ENCODE results near the gene CRHBP.

Gene CRHBP

GRCh38 chr5:77011498-77011897 is 58.7 kb downstream of the CRHBP start:
- no peak for DNase-seq (ENCODE audit: low read depth)
- TF ChIP-seq POLR2A (IDR thresholded peaks at IDR 0.05; ENCODE audit: extremely low read depth, insufficient read length), result no peak
- TF ChIP-seq MYC (IDR thresholded peaks at IDR 0.05; ENCODE audit: low read depth, low read length), result no peak
- TF ChIP-seq CTCF (IDR thresholded peaks at IDR 0.05; ENCODE audit: low read depth, low read length), result no peak
- TF ChIP-seq MAX (IDR thresholded peaks at IDR 0.05; ENCODE audit: low read depth, low read length), result no peak
- no peak overlapping the region for H3K4me3 ChIP-seq (ENCODE audit: low read depth, low read length)

- no peak for DNase-seq (ENCODE audit: low read depth)
- TF ChIP-seq MYC (IDR thresholded peaks at IDR 0.05; ENCODE audit: low read depth, low read length), result no peak
- H3K4me3 ChIP-seq (ENCODE audit: low read depth, low read length), result no peak overlapping the region
These were observed 59.8 kb downstream of the CRHBP start for GRCh38 chr5:77012601-77013000.

- H3K4me3 ChIP-seq (ENCODE audit: low read depth, low read length), result no peak overlapping the region
- DNase-seq (ENCODE audit: low read depth), result peak; percentile 66
- no peak for TF ChIP-seq MAX (IDR thresholded peaks at IDR 0.05; ENCODE audit: low read depth, low read length)
- peak; percentile 12 for TF ChIP-seq CTCF (IDR thresholded peaks at IDR 0.05; ENCODE audit: low read depth, low read length)
These were observed 63.2 kb downstream of the CRHBP start for GRCh38 chr5:77015938-77016569.

- no peak overlapping the region for H3K4me3 ChIP-seq (ENCODE audit: low read depth, low read length)
- DNase-seq (ENCODE audit: low read depth), result no peak
- TF ChIP-seq MAX (IDR thresholded peaks at IDR 0.05; ENCODE audit: low read depth, low read length), result no peak
These were observed 64.1 kb downstream of the CRHBP start for GRCh38 chr5:77016962-77017361.

- no peak overlapping the region for H3K4me3 ChIP-seq (ENCODE audit: low read depth, low read length)
- no peak for TF ChIP-seq POLR2A (IDR thresholded peaks at IDR 0.05; ENCODE audit: extremely low read depth, insufficient read length)
- TF ChIP-seq CTCF (IDR thresholded peaks at IDR 0.05; ENCODE audit: low read depth, low read length), result no peak
- no peak for TF ChIP-seq MAX (IDR thresholded peaks at IDR 0.05; ENCODE audit: low read depth, low read length)
- TF ChIP-seq MYC (IDR thresholded peaks at IDR 0.05; ENCODE audit: low read depth, low read length), result no peak
- DNase-seq (ENCODE audit: low read depth), result no peak
These were observed 64.8 kb downstream of the CRHBP start for GRCh38 chr5:77017668-77018067.
